Activated naive CD8-positive, alpha-beta T cell treated with anti-CD3 and anti-CD28 coated beads, Interleukin-2, amount 10 ng/mL, durations not matched to agents 7 days and 5 days (primary cell): ENCODE measurements around the gene GLRB. TPM values are rescaled to one million over a fixed set of nuclear protein-coding genes. Genes with fewer than 3 reads are reported as not detected.

Experiments
- total RNA-seq, 2 experiments: library from RNA; stranded (reverse); gene quantifications; one replicate each; pipeline ENCODE4 v1.2.3, GENCODE V29; 2021

Gene GLRB
- total RNA-seq, 2 experiments from 2014 or later: not detected

Other genes starting within 250 kb of the GLRB start
- gene PDGFC, start 104.4 kb upstream of the GLRB start, total RNA-seq: under 1 TPM in 1 of 2 experiments, not detected in 1; 0.11 TPM
- not detected for gene GRIA2, start 144.6 kb downstream of the GLRB start, total RNA-seq